Islet of Langerhans (tissue), 1 donor: Measurements from ENCODE around the gene RUVBL2.
"Not testable (repeated sequence)": the region's sequence is repeated elsewhere in the genome, so short reads cannot be mapped to it uniquely, and the experiment has no call there.

Source experiments
- FAIRE-seq: peaks from one replicate; lab custom pipeline; 2011; peaks lifted over from hg19 to GRCh38; lab: Jason Lieb, UNC

RUVBL2 gene

GRCh38 chr19:49018388-49019241 lies 24.9 kb downstream of the RUVBL2 start:
- not testable (repeated sequence) for FAIRE-seq

- no peak for FAIRE-seq
Observed at GRCh38 chr19:49019242-49019932, 25.7 kb downstream of the RUVBL2 start.

GRCh38 chr19:49020342-49020741 lies 26.7 kb downstream of the RUVBL2 start:
- FAIRE-seq, result no peak

- FAIRE-seq, result no peak
Observed at GRCh38 chr19:49020931-49021895, 27.5 kb downstream of the RUVBL2 start.

- no peak for FAIRE-seq
Observed at GRCh38 chr19:49022116-49022515, 28.4 kb downstream of the RUVBL2 start.

GRCh38 chr19:49024233-49024632 lies 30.5 kb downstream of the RUVBL2 start, which contains the start of gene CGB3:
Gene CGB3 (minus strand): TSS chr19:49024333. CDS start chr19:49023971, 362 bp downstream.
- FAIRE-seq, result not testable (repeated sequence)

GRCh38 chr19:49025088-49025487 lies 31.4 kb downstream of the RUVBL2 start:
- not testable (repeated sequence) for FAIRE-seq

GRCh38 chr19:49025599-49025998 lies 31.9 kb downstream of the RUVBL2 start:
- FAIRE-seq, result not testable (repeated sequence)

- FAIRE-seq, result not testable (repeated sequence)
Observed at GRCh38 chr19:49028686-49029085, 35.0 kb downstream of the RUVBL2 start.

GRCh38 chr19:49029749-49030148 lies 36.1 kb downstream of the RUVBL2 start:
- FAIRE-seq, result not testable (repeated sequence)

GRCh38 chr19:49030323-49030722 lies 36.6 kb downstream of the RUVBL2 start:
- not testable (repeated sequence) for FAIRE-seq

- FAIRE-seq, result not testable (repeated sequence)
Observed at GRCh38 chr19:49031642-49032301, 38.1 kb downstream of the RUVBL2 start, which contains the start of gene CGB2. Gene CGB2 (plus strand): TSS chr19:49031890. CDS start chr19:49032096, 206 bp downstream.

- FAIRE-seq, result not testable (repeated sequence)
Observed at GRCh38 chr19:49036815-49037214, 43.1 kb downstream of the RUVBL2 start, which contains the start of gene CGB1. Gene CGB1 (minus strand): TSS chr19:49036895. CDS start chr19:49036711, 184 bp downstream.

- FAIRE-seq, result not testable (repeated sequence)
Observed at GRCh38 chr19:49038111-49038510, 44.4 kb downstream of the RUVBL2 start.

- not testable (repeated sequence) for FAIRE-seq
Observed at GRCh38 chr19:49038557-49039276, 45.0 kb downstream of the RUVBL2 start.

GRCh38 chr19:49039736-49040135 lies 46.0 kb downstream of the RUVBL2 start:
- not testable (repeated sequence) for FAIRE-seq

- FAIRE-seq, result no peak
Observed at GRCh38 chr19:49042177-49042576, 48.5 kb downstream of the RUVBL2 start.

GRCh38 chr19:49042666-49043065 lies 49.0 kb downstream of the RUVBL2 start:
- not testable (repeated sequence) for FAIRE-seq

- FAIRE-seq, result not testable (repeated sequence)
Observed at GRCh38 chr19:49043548-49043947, 49.9 kb downstream of the RUVBL2 start, which contains the start of gene CGB5. Gene CGB5 (plus strand): TSS chr19:49043848. CDS start chr19:49044210, 362 bp downstream.

GRCh38 chr19:49049011-49049410 lies 55.3 kb downstream of the RUVBL2 start, which contains the start of gene CGB8:
Gene CGB8 (minus strand): TSS chr19:49049111. CDS start chr19:49048739, 372 bp downstream.
- FAIRE-seq, result not testable (repeated sequence)
